Left ventricle myocardium inferior (tissue), 1 donor: ENCODE measurements around the gene SMYD3. TPM values are rescaled to one million over a fixed set of nuclear protein-coding genes. Genes with fewer than 3 reads are reported as not detected.

Experiments
- DNase-seq: peaks from one replicate; pipeline ENCODE4 v3.0.0-alpha.2; 2020
- H3K27ac ChIP-seq: fragments of 200-600 bp; replicated peaks from 2 replicates; pipeline ENCODE4 v1.8.0; 2021
- H3K27me3 ChIP-seq: fragments of 200-600 bp; 2 replicates; pipeline ENCODE4 v1.8.0; 2021; ENCODE audit warnings: low read depth
- H3K36me3 ChIP-seq: fragments of 200-600 bp; 2 replicates; pipeline ENCODE4 v1.8.0; 2021
- H3K4me1 ChIP-seq: fragments of 200-600 bp; 2 replicates; pipeline ENCODE4 v1.8.0; 2021
- H3K4me3 ChIP-seq: fragments of 200-600 bp; 2 replicates; pipeline ENCODE4 v1.8.0; 2021; ENCODE audit warnings: mild to moderate bottlenecking, moderate library complexity
- H3K9me3 ChIP-seq: fragments of 200-600 bp; replicated peaks from 2 replicates; pipeline ENCODE4 v1.8.0; 2021
- intact Hi-C: fragments of 100-400 bp; cut with micrococcal nuclease; formaldehyde crosslinking; loops from one replicate; pipeline ENCODE4 v1.11.0; 2022
- total RNA-seq: library from RNA; stranded (reverse); fragmentation: NEBNext Ultra II Directional; extraction: Animal tissue kit (Norgen Biotek cat#: 25700); gene quantifications from one replicate; pipeline ENCODE4 v1.2.1, GENCODE V29; 2021
- TF ChIP-seq, protein P1 (sequence below): fragments of 200-600 bp; IDR thresholded peaks from 2 replicates; pipeline ENCODE4 v1.8.0; 2021; ENCODE audit warnings: antibody characterized with exemption, mild to moderate bottlenecking, borderline replicate concordance
- donor health status: DM: no; HTN: yes; CAD: no; lungs with severe emphysema.

Gene SMYD3
- total RNA-seq, 1 donor from 2014 or later = 9.9 TPM

DNA sequence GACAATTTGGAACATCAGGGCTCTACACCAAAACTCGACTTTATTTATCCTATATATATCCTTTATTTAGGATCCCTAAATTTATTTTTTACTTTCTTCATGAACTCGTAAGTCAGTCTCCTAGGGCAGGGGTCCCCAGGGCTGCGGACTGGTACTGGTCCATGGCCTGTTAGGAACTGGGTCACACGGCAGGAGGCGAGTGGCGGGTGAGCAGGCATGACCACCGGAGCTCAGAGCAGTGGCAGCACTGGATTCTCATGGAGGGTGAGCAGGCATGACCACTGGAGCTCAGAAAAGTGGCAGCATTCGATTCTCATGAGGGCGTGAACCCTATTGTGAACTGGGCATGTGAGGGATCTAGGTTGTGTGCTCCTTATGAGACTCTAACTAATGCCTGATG, 427.0 kb downstream of the SMYD3 start:
- Histone ChIP-seq H3K27me3 (no peaks in the 10 kb centered on the region), H3K36me3 (no peaks in the 10 kb centered on the region), H3K4me1 (no peaks in the 10 kb centered on the region), H3K4me3 (no peak overlapping the region), H3K9me3 (peaks cover 15% of the 10 kb centered on the region), H3K27ac (no peak overlapping the region)
- intact Hi-C loops = no loop called here
- TF ChIP-seq, protein P1, sequence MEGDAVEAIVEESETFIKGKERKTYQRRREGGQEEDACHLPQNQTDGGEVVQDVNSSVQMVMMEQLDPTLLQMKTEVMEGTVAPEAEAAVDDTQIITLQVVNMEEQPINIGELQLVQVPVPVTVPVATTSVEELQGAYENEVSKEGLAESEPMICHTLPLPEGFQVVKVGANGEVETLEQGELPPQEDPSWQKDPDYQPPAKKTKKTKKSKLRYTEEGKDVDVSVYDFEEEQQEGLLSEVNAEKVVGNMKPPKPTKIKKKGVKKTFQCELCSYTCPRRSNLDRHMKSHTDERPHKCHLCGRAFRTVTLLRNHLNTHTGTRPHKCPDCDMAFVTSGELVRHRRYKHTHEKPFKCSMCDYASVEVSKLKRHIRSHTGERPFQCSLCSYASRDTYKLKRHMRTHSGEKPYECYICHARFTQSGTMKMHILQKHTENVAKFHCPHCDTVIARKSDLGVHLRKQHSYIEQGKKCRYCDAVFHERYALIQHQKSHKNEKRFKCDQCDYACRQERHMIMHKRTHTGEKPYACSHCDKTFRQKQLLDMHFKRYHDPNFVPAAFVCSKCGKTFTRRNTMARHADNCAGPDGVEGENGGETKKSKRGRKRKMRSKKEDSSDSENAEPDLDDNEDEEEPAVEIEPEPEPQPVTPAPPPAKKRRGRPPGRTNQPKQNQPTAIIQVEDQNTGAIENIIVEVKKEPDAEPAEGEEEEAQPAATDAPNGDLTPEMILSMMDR = no peak
- no peak for DNase-seq

DNA sequence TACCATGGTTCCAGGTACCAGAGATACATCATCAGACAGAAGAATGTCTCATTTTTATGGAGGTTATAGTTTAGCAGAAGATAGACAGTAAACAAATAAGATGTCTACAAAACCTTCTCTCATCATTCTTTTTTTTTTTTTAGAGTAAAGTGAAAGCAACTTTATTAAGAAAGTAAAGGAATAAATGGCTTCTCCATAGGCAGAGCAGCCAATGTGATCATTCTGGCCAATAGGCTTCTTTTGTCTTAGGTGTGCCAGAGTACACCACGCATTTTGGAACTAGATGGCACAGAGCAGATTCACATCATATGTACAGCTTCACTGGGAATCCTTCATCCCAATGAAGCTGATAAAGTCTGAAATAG, 428.2 kb downstream of the SMYD3 start:
- H3K4me1 ChIP-seq = no peaks in the 10 kb centered on the region
- DNase-seq = no peak
- TF ChIP-seq, protein P1 = no peak
- H3K27me3 ChIP-seq = no peaks in the 10 kb centered on the region
- intact Hi-C loops = no loop called here
- H3K36me3 ChIP-seq = no peaks in the 10 kb centered on the region
- peaks cover 15% of the 10 kb centered on the region for H3K9me3 ChIP-seq
- no peak overlapping the region for H3K4me3 ChIP-seq
- H3K27ac ChIP-seq = no peak overlapping the region

DNA sequence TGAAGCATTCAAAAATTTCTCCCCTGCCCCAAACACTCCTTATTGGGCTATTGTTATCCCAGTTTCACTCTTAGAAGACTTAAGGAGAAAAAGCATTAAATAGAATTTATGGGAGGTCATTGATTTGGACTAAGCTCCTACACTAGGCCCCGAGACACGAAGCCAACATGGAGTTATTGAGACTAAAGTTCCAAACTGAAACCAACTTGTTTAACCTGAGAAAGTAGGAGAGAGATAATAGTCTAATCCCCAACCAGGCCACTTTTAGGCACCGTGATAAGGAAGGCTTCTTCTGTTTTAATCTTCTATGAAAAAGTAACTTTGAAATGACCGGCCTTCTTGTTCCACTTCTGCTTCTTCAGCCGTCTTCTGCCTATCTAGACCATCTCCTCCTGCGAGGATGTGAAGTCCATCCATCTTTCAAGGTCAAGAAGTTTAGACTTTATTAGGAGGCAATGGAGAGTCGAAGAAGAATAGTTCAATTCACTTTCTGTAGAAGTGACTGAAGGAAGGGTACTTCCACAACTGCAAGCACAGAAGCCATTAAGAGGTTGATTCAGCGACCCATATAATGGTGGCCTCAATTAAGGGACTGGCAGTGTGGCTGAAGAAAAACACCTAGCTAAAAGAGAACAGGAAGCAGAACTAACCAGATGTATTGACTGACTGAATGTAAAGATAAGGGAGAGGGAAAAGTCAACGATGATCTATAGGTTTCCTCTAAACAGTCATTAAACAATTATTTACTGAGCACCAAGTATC, 428.8 kb downstream of the SMYD3 start:
- Histone ChIP-seq H3K27me3 (no peaks in the 10 kb centered on the region), H3K27ac (no peak overlapping the region)
- intact Hi-C loops = no loop called here

DNA sequence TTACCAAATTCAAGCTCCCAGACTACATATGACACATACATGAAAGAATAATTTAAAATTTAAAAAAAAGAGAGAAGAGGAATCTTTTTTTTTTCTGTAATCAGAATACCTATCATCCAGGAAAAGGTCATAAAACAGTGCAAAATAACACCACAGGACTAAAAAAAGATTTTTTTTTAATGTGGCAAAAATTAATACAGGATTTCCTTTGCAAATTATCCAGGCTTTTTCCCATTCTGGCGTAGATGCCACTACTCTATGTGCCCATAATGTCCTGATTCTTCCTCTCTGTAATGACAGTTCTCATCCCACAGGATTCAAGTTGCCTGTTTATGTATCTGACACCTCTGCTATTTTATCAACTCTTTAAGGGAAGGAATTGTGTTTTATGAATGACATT, 429.6 kb downstream of the SMYD3 start:
- no peak for DNase-seq
- Histone ChIP-seq H3K27ac (no peak overlapping the region), H3K4me3 (no peak overlapping the region), H3K36me3 (no peaks in the 10 kb centered on the region), H3K4me1 (no peaks in the 10 kb centered on the region), H3K27me3 (no peaks in the 10 kb centered on the region), H3K9me3 (peaks cover 8% of the 10 kb centered on the region)
- TF ChIP-seq, protein P1 = no peak
- intact Hi-C loops = no loop called here

More for the DNA sequence above, 428.8 kb downstream of the SMYD3 start:
- Histone ChIP-seq H3K9me3 (peaks cover 15% of the 10 kb centered on the region), H3K36me3 (no peaks in the 10 kb centered on the region), H3K4me1 (no peaks in the 10 kb centered on the region), H3K4me3 (no peak overlapping the region)
- TF ChIP-seq, protein P1 = no peak
- no peak for DNase-seq

DNA sequence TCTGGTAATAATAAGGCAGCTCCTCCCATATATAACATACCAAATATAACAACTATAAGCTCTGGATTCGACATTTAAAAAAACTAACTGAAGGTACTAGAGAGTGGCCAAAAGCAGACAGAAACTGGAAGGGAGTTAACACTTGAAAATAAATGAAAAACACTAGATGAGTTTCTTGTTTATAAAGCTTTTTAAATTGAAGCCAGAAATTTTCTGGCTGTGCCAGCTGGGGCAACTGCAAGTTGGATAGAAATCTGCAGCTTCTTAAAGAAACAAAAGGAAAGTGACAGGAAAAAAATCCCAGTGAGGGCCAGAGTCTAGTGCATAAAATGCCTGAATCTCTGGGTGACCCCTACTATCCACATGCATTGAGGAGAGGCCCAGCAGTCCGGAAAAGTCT, 432.7 kb downstream of the SMYD3 start:
- Histone ChIP-seq H3K36me3 (no peaks in the 10 kb centered on the region), H3K27me3 (no peaks in the 10 kb centered on the region), H3K9me3 (no peaks in the 10 kb centered on the region), H3K4me1 (no peaks in the 10 kb centered on the region), H3K4me3 (no peak overlapping the region), H3K27ac (no peak overlapping the region)
- intact Hi-C loops = no loop called here
- DNase-seq = no peak
- TF ChIP-seq, protein P1 = no peak
